Testis (tissue), 3 donors: Measurements from ENCODE around the gene C4orf50. TPM values are rescaled to one million over a fixed set of nuclear protein-coding genes. Genes with fewer than 3 reads are reported as not detected.

Experiments
- DNase-seq: peaks from one replicate; pipeline ENCODE4 v3.0.0-alpha.2; 2019
- H3K27ac ChIP-seq, 2 donors: fragments of 200-600 bp; sonication (generic); one replicate each; pipeline ENCODE4 v1.5.1; 2019
- H3K27me3 ChIP-seq: fragments of 200-600 bp; sonication (generic); one replicate; pipeline ENCODE4 v1.5.1; 2019
- H3K36me3 ChIP-seq: fragments of 200-600 bp; sonication (generic); one replicate; pipeline ENCODE4 v1.5.1; 2017; ENCODE audit warnings: low read depth; ENCODE audit errors: missing control alignments
- H3K4me1 ChIP-seq: fragments of 200-600 bp; sonication (generic); one replicate; pipeline ENCODE4 v1.5.1; 2019
- H3K4me3 ChIP-seq, 2 donors: fragments of 200-600 bp; sonication (generic); one replicate each; pipeline ENCODE4 v1.5.1; 2017 to 2019
- H3K9me3 ChIP-seq: fragments of 200-600 bp; sonication (generic); one replicate; pipeline ENCODE4 v1.5.1; 2017
- CTCF ChIP-seq, 3 experiments: fragments of 450-650 bp in 2 of 3; fragments of 200-600 bp in 1 of 3; sonication (generic) in 1 of 3; IDR thresholded peaks; one replicate each; pipeline ENCODE4 v1.5.1; 2016 to 2019; ENCODE audit warnings: antibody characterized with exemption in 3 of 3, mild to moderate bottlenecking in 2 of 3, moderate library complexity in 1 of 3
- POLR2A ChIP-seq: fragments of 450-650 bp; IDR thresholded peaks from one replicate; pipeline ENCODE4 v1.6.1; 2017; ENCODE audit warnings: antibody characterized with exemption, mild to moderate bottlenecking, moderate library complexity
- WGBS, 2 donors: methylation state at CpG; one replicate each; pipeline ENCODE4 v1.1.5; 2018; 5-methylcytosine and 5-hydroxymethylcytosine counted together
- intact Hi-C: fragments of 100-400 bp; cut with DNase I; formaldehyde crosslinking; loops from one replicate; pipeline ENCODE4 v1.15.1; 2023; ENCODE audit warnings: low total_unique reads
- polyA plus RNA-seq: library from polyadenylated mRNA; stranded (reverse); fragments of 350-450 nt; fragmentation: Illumina TruSeq; extraction: RNeasy Lipid Tissue Mini Kit (QIAGEN cat#74804); gene quantifications from one replicate; pipeline ENCODE4 v1.2.3, GENCODE V29; 2014; ENCODE audit warnings: low read depth, low replicate concordance; ENCODE audit not compliant: insufficient read depth
- total RNA-seq, 2 donors: library from RNA; depleted of rRNA; stranded (reverse); fragments of >200 nt; gene quantifications; one replicate each; pipeline ENCODE4 v1.2.3, GENCODE V29; 2016

C4orf50 gene
- total and polyA plus RNA-seq, 3 donors from 2014 or later: 1.1 to 2.7 (median 1.8) TPM

GRCh38 chr4:5893004-5893580 is 125.1 kb downstream of the C4orf50 start, which contains the start of gene CRMP1:
Gene CRMP1, minus strand, starts transcription at chr4:5893086. Its CDS starts 117 bp downstream, at chr4:5892969.
- Histone ChIP-seq H3K4me1 (peaks cover 5% of the 10 kb centered on the region), H3K9me3 (no peaks in the 10 kb centered on the region), H3K27me3 (no peaks in the 10 kb centered on the region), H3K27ac (no peak within 1 kb of the TSS), H3K4me3 (peak within 1 kb of the TSS in 1 of 2 donors; percentile 21), H3K36me3 (no peaks in the 10 kb centered on the region)
- TF ChIP-seq POLR2A (no peak), CTCF (IDR thresholded peaks at IDR 0.05) (no peak)
- peak; percentile 46 for DNase-seq
- intact Hi-C loops: no loop called here
- WGBS, 2 donors: 8 to 18% methylated on average over 4 to 18 of the region's 67 CpGs

GRCh38 chr4:5892323-5893003 is 125.8 kb downstream of the C4orf50 start:
- 3% methylated on average over 10 of the region's 100 CpGs; no CpG with 5 or more reads in 1 of the 2 donors for WGBS, 2 donors
- TF ChIP-seq CTCF (IDR thresholded peaks at IDR 0.05) (no peak), POLR2A (no peak)
- no peak for DNase-seq
- intact Hi-C loops: no loop called here
- H3K27me3 ChIP-seq: no peaks in the 10 kb centered on the region
- H3K4me1 ChIP-seq: peaks cover 10% of the 10 kb centered on the region
- H3K27ac ChIP-seq: no peak overlapping the region
- H3K9me3 ChIP-seq: no peaks in the 10 kb centered on the region
- H3K4me3 ChIP-seq: peak overlapping the region in 1 of 2 donors; percentile 21
- H3K36me3 ChIP-seq: no peaks in the 10 kb centered on the region

DNA sequence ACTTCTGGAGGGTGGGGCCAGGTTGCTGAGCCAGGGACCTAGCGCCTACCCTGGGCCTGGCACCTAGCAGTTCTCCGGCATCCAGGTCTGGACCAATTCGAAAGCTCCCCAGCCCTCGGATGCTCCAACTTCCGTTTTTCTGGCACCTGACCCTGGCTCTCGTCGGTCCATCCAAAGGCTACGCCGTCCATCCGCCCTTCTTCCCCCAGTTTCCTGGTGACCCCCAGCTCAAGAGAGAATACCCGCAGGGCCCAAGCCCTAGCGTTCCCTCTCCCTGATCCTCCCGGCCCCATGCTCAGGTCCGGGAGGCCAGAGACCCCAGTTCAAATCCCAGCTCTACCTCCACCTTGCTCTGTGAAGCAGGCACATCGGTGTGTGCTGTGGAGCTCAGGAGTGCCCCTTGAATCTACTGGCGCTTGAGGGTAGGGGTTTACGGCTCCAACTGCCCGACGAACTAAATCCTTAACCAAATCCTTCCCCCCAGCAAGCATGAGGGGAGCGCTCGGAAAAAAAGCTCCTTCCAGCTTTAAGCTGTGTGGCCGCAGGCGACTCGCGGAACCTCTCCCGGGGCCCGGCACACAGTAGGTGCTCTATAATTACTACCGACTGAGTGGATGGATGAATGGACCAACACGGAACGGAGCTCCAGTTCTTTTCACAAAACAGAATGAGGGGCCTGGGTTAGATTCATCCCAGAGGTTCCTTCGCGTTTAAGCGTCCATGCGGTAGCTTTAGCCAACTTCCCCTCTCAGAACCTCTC is 126.5 kb downstream of the C4orf50 start:
- intact Hi-C loops: no loop called here
- Histone ChIP-seq H3K27ac (no peak overlapping the region), H3K4me1 (peaks cover 11% of the 10 kb centered on the region), H3K9me3 (no peaks in the 10 kb centered on the region), H3K27me3 (no peaks in the 10 kb centered on the region), H3K4me3 (no peak overlapping the region), H3K36me3 (no peaks in the 10 kb centered on the region)
- DNase-seq: no peak
- 7 to 8% methylated on average over 24 to 34 of the region's 34 CpGs for WGBS, 2 donors
- TF ChIP-seq POLR2A (no peak), CTCF (IDR thresholded peaks at IDR 0.05) (no peak)

DNA sequence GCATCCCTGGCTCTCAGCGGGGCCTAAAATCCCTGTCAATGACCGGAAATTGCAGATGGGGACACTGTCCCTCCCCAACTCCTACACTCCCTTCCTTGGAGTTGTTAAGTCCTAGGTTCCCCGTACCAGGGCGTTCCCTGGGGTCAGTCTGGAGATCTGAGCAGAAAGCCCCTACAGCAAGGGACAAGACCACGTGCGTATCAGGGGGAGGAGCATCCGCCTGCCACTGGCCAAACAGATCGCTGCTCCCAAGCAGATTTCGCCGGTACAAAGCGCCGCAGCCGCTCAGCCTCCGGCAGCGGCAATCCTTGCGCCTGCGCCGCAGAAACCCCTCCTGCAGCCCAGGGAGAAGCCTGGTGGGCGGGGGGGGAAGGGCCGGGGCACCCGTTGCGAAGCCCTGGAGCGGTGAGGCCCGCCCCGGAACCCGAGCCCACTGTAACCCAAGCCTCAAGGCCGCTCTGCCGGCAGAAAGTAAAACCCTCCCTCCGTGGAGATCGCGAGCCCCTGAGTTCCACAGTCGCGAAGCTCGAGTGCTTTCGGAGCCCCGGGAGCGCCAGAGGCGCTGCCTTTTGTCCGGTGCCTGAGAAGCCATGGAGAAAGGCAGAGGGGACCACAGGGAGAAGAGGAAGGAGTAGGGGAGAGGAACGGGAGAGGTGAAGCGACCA is 128.0 kb downstream of the C4orf50 start:
- Histone ChIP-seq H3K27me3 (no peaks in the 10 kb centered on the region), H3K27ac (no peak overlapping the region), H3K4me1 (peaks cover 11% of the 10 kb centered on the region), H3K9me3 (no peaks in the 10 kb centered on the region), H3K4me3 (no peak overlapping the region), H3K36me3 (no peaks in the 10 kb centered on the region)
- no peak for TF ChIP-seq POLR2A
- TF ChIP-seq CTCF (IDR thresholded peaks at IDR 0.05): no peak
- peak; percentile 27 for DNase-seq
- WGBS, 2 donors: 1 to 3% methylated on average over 26 to 41 of the region's 41 CpGs
- intact Hi-C loops: no loop called here
